HG02973 (cell line): ENCODE results near the gene PITRM1.

Source experiments
- ATAC-seq: cut with Tn5 transposase; IDR thresholded peaks from one replicate; pipeline ENCODE4 v1.9.1; 2021; ENCODE audit warnings: moderate library complexity; ENCODE audit not compliant: unreplicated experiment

PITRM1 gene

GRCh38 chr10:3166496-3167290, 5.9 kb downstream of the PITRM1 start:
- no peak for ATAC-seq

GRCh38 chr10:3165196-3165595, 7.4 kb downstream of the PITRM1 start:
- ATAC-seq, result no peak

GRCh38 chr10:3163879-3164278, 8.7 kb downstream of the PITRM1 start:
- no peak for ATAC-seq

GRCh38 chr10:3162533-3162932, 10.0 kb downstream of the PITRM1 start:
- ATAC-seq, result no peak

GRCh38 chr10:3159152-3159551, 13.4 kb downstream of the PITRM1 start:
- ATAC-seq, result no peak

- no peak for ATAC-seq
Measured at GRCh38 chr10:3154666-3155065, 17.9 kb downstream of the PITRM1 start.

- ATAC-seq, result no peak
Measured at GRCh38 chr10:3152566-3152935, 20.0 kb downstream of the PITRM1 start.

- ATAC-seq, result no peak
Measured at GRCh38 chr10:3151889-3152565, 20.6 kb downstream of the PITRM1 start.

GRCh38 chr10:3150961-3151360, 21.6 kb downstream of the PITRM1 start:
- no peak for ATAC-seq

GRCh38 chr10:3150366-3150765, 22.2 kb downstream of the PITRM1 start:
- no peak for ATAC-seq

- ATAC-seq, result no peak
Measured at GRCh38 chr10:3149918-3150317, 22.7 kb downstream of the PITRM1 start.

GRCh38 chr10:3148994-3149393, 23.6 kb downstream of the PITRM1 start:
- no peak for ATAC-seq

- no peak for ATAC-seq
Measured at GRCh38 chr10:3148041-3148440, 24.5 kb downstream of the PITRM1 start.

- no peak for ATAC-seq
Measured at GRCh38 chr10:3147117-3147820, 25.3 kb downstream of the PITRM1 start.

GRCh38 chr10:3146289-3146688, 26.3 kb downstream of the PITRM1 start:
- ATAC-seq, result no peak

- ATAC-seq, result no peak
Measured at GRCh38 chr10:3145366-3145765, 27.2 kb downstream of the PITRM1 start.

GRCh38 chr10:3143791-3144434, 28.7 kb downstream of the PITRM1 start:
- ATAC-seq, result no peak

GRCh38 chr10:3143366-3143765, 29.2 kb downstream of the PITRM1 start:
- no peak for ATAC-seq

- ATAC-seq, result no peak
Measured at GRCh38 chr10:3142146-3142875, 30.3 kb downstream of the PITRM1 start.

GRCh38 chr10:3141351-3142005, 31.1 kb downstream of the PITRM1 start:
- no peak for ATAC-seq
